HL-60/S4 (cell line): Measurements from ENCODE around the gene ITFG2.
"Not testable (repeated sequence)": the region's sequence is repeated elsewhere in the genome, so short reads cannot be mapped to it uniquely, and the experiment has no call there.

ENCODE experiments used
- in situ Hi-C: fragments of 300-500 bp; cut with MboI; formaldehyde crosslinking; loops from 2 replicates; pipeline ENCODE4 v1.14.3; 2022; ENCODE audit warnings: low sequenced_read_pairs

ITFG2 gene

DNA sequence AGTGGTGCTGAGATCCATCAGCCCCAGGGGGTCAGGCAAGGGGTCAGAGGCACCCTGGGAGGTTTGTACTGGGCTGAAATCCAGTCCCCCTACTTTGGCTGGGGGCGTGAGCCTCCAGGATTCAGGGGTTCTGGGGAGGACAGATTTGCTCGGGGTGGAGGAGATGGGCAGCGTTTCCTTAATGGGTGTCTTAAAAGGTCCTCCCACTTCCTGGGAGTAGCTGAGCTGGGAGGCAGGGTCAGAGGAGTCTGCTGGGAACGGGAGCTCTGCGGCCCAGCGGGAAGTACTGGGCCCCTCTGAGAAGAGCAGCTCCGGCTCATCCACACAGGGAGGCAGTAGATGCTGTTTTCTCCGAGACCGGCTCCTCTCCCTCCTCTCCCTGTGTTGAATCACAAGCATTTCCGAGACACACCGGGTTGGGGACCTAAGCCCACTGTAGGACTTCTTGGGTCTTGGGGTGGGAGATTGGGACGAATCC lies 46.5 kb downstream of the ITFG2 start:
- in situ Hi-C loops, result no loop called here

DNA sequence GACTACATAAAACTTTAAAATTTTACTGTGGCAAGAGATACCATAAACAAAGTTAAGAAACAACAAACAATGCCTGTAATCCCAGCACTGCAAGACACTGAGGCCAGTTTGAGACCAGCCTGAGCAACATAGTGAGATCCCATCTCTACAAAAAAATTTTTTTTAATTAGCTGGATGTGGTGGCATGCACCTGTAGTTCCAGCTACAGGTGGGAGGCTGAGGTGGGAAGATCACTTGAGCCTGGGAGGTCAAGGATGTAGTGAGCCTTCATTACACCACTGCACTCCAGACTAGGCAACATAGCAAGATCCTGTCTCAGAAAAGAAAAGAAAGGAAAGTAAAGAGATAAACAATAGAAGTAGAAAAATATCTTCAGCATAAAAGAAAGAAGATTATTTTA lies 47.7 kb downstream of the ITFG2 start:
- in situ Hi-C loops, result no loop called here

DNA sequence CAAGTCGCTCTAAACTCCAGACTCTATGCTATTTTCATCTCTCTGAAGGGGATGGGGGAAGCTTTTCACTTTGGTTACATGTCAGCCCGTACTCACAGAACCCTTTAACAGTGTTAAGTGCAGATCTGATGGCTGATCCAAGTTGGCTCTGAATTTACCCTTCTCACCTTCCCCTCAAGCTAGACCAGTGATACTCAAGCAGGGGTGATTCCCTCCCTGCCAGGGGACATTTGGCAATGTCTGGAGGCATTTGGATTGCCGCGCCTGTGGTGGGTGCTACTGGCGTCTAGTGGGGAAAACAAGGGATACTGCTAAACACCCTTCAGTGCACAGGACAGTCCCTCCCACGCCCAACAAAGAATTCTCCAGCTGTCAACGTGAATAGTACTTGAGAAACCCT lies 50.4 kb downstream of the ITFG2 start:
- in situ Hi-C loops, result no loop called here

DNA sequence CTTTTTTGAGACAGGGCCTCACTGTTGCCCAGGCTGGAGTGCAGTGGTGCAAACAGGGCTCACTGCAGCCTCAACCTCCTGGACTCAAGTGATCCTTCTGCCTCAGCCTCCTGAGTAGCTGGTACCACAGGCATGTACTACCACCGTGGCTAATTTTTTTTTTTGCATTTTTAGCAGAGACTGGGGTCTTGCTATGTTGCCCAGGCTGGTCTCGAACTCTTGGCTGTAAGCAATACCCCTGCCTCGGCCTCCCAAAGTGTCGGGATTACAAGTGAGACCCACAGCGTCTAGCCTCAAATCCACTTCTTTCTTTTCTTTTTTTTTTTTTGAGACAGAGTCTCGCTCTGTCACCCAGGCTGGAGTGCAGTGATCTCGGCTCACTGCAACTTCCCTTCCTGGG lies 50.9 kb downstream of the ITFG2 start:
- in situ Hi-C loops, result not testable (repeated sequence)

DNA sequence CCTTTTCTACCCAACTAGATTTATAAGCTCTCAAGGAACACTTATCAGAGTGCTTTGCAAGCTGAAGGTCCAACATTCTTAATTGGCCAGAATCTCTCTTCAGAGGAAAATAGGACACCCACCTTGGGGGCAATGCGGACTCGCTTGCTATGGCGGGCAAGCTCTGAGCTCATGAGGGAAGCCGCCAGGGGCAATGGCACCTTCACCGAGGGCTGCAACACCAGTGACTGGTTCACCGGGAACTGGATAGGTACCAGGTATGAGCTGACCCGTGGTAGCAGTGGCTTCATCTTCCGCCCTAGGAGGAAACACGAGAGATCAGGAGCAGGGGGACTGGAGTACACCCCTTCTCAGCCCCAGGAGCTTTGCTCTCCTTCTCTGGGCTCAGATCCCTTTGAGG lies 51.7 kb downstream of the ITFG2 start:
- in situ Hi-C loops, result no loop called here

DNA sequence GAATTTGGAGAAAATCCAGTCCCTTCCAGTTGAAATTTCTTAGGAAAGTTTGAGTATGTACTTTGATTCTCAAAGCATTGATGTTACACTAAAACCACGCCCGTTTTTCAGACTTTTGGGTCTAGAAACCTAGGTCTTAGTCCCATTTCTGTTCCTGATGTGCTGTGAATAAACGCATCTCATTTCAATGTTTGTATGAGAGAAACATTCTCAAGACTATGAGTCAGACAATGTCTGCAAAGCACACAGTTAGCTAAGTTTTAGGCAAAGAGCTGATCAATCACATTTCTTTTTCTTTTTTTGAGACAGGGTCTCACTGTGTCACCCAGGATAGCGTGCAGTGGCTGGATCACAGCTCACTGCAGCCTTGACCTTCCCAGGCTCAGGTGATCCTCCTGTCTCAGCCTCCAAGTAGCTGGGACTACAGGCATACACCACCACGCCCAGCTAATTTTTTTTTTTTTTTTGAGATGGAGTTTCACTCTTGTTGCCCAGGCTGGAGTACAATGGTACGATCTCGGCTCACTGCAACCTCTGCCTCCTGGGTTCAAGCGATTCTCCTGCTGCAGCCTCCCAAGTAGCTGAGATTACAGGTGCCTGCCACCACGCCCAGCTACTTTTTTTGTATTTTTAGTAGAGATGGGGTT lies 56.6 kb downstream of the ITFG2 start:
- in situ Hi-C loops, result not testable (repeated sequence)
